GM12891 (cell line): Measurements from ENCODE around the gene SVOPL.

Experiments used
- DNase-seq: peaks from one replicate; pipeline ENCODE4 v3.0.0; 2011; ENCODE audit warnings: low spot score; ENCODE audit not compliant: insufficient read length
- FAIRE-seq: peaks from 2 replicates; lab custom pipeline; 2011; peaks lifted over from hg19 to GRCh38; lab: Jason Lieb, UNC
- PAX5 ChIP-seq: IDR thresholded peaks from 2 replicates; pipeline ENCODE4 v1.6.1; 2011; ENCODE audit warnings: low read length, moderate library complexity, mild to moderate bottlenecking; ENCODE audit not compliant: insufficient read depth, severe bottlenecking
- POLR2A ChIP-seq: IDR thresholded peaks from 2 replicates; pipeline ENCODE4 v1.6.1; 2011; ENCODE audit warnings: low read depth, low read length, control low read depth
- POLR2AphosphoS5 ChIP-seq: IDR thresholded peaks from 2 replicates; pipeline ENCODE4 v1.6.1; 2011; ENCODE audit warnings: low read depth, low read length, control low read depth
- POU2F2 ChIP-seq: IDR thresholded peaks from 2 replicates; pipeline ENCODE4 v1.6.1; 2011; ENCODE audit warnings: low read depth, mild to moderate bottlenecking, control low read depth, low read length, moderate library complexity
- SPI1 ChIP-seq: IDR thresholded peaks from 2 replicates; pipeline ENCODE4 v1.6.1; 2011; ENCODE audit warnings: low read depth, low read length, control low read depth
- TAF1 ChIP-seq: IDR thresholded peaks from 2 replicates; pipeline ENCODE4 v1.6.1; 2011; ENCODE audit warnings: low read depth, low read length, control low read depth

SVOPL gene

GRCh38 chr7:138554674-138555073, 146.5 kb downstream of the SVOPL start:
- TF ChIP-seq POU2F2: no peak
- no peak for TF ChIP-seq TAF1
- no peak for TF ChIP-seq SPI1
- TF ChIP-seq POLR2AphosphoS5: no peak
- FAIRE-seq (no peak), DNase-seq (no peak)

DNA sequence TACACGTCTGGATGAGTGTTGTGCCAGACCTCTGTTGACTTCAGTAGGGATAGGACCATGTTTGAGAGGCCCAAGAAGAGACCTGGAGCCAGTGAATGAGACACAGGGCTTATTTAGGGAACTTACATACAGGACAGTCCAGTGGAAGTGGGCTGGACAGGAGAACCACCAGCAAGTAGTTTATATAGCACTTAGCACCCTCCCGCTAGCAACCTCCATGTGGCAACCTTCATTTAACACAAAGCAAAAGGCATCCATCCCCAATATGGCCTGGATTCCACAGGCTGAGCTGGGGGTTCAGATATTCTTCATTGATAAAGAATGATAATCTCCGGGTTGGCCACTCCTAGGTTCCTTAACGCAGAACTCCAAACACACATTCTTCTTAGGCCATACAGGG, 147.4 kb downstream of the SVOPL start:
- FAIRE-seq (no peak), DNase-seq (no peak)
- no peak for TF ChIP-seq POU2F2
- no peak for TF ChIP-seq POLR2A
- TF ChIP-seq PAX5: no peak
- no peak for TF ChIP-seq TAF1
- TF ChIP-seq POLR2AphosphoS5: no peak
- no peak for TF ChIP-seq SPI1

- DNase-seq: no peak
- FAIRE-seq: no peak
- TF ChIP-seq POU2F2 (no peak), POLR2A (no peak), PAX5 (no peak), TAF1 (no peak), SPI1 (no peak), POLR2AphosphoS5 (no peak)
Measured at GRCh38 chr7:138551102-138551501, 150.1 kb downstream of the SVOPL start.

- DNase-seq (no peak), FAIRE-seq (no peak)
- no peak for TF ChIP-seq SPI1
- no peak for TF ChIP-seq POLR2AphosphoS5
- TF ChIP-seq TAF1: no peak
- no peak for TF ChIP-seq PAX5
- no peak for TF ChIP-seq POU2F2
- no peak for TF ChIP-seq POLR2A
Measured at GRCh38 chr7:138550337-138550736, 150.8 kb downstream of the SVOPL start.

- no peak for TF ChIP-seq POLR2A
- DNase-seq (no peak), FAIRE-seq (no peak)
Measured at GRCh38 chr7:138549082-138549481, 152.1 kb downstream of the SVOPL start.

DNA sequence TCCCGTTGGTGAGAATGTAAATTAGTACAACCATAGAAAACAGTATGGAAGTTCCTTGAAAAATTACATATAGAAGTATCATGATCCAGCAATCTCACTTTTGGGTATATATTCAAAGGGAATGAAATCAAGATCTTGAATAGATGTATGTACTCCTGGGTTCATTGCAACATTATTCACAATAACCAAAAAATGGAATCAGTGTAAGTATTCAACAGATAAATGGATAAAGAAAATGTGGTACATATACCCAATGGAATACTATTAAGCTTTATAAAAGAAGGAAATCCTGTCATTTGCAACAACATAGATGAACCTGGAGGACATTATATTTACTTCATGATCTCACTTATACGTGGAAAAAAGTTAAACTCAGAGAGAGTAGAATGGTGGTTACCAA, 154.3 kb downstream of the SVOPL start:
- DNase-seq (no peak), FAIRE-seq (no peak)
- TF ChIP-seq POU2F2 (no peak), PAX5 (no peak), POLR2AphosphoS5 (no peak), POLR2A (no peak), SPI1 (no peak), TAF1 (no peak)

GRCh38 chr7:138546064-138546619, 155.0 kb downstream of the SVOPL start:
- FAIRE-seq: no peak
- DNase-seq: no peak
- no peak for TF ChIP-seq TAF1
- TF ChIP-seq PAX5: no peak
- TF ChIP-seq POLR2AphosphoS5: no peak
- TF ChIP-seq POU2F2: no peak
- no peak for TF ChIP-seq POLR2A
- no peak for TF ChIP-seq SPI1

DNA sequence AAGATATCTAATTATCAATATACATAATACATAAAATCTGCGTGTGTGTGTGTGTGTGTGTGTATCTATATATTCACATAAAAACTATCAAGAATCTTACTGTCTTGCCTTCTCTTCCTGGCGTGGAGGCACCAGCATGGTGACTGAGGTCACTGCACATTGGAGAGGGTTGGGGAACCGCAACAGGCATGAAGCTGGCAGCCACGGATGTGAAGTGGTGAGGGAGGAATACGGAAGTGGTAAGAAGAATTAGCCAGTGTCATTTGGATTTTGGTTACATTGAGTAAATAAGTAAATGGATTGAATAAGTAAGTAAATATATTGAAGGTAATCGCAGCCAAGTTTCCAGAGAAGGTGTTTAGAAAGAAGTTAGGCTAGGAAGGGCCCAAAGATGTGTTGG, 156.0 kb downstream of the SVOPL start:
- TF ChIP-seq SPI1 (no peak), TAF1 (no peak), POLR2A (no peak), PAX5 (no peak), POU2F2 (no peak), POLR2AphosphoS5 (no peak)
- no peak for DNase-seq
- no peak for FAIRE-seq
